GM12878 (cell line): ENCODE results near the gene ZSCAN10. TPM values are rescaled to one million over a fixed set of nuclear protein-coding genes. Genes with fewer than 3 reads are reported as not detected.

Experiments
- ATAC-seq: fragments of 200-7000 bp; cut with Tn5 transposase; 3 replicates; pipeline ENCODE4 v1.9.1; 2020; ENCODE audit warnings: mild to moderate bottlenecking, moderate library complexity
- BruUV-seq: library from RNA; stranded (reverse); fragments of 400-500 nt; replicated peaks from 2 replicates; lab custom pipeline; 2021; lab: Mats Ljungman, UMichigan
- CTCF ChIA-PET: fragments of 300-600 bp; sonication (Branson Sonifier 250); formaldehyde crosslinking; extraction: SDS; loops from one replicate; lab custom pipeline; 2021; ENCODE audit warnings: inconsistent platforms; lab: Yijun Ruan, JAX
- POLR2A ChIA-PET: fragments of 350-600 bp; formaldehyde crosslinking; extraction: SDS; loops from one replicate; lab custom pipeline; 2021; ENCODE audit warnings: inconsistent platforms; lab: Charles Lee
- RAD21 ChIA-PET: fragments of 300-600 bp; sonication (Branson Sonifier 250); formaldehyde crosslinking; loops from one replicate; lab custom pipeline; 2023; ENCODE audit warnings: antibody characterized with exemption; ENCODE audit not compliant: unreplicated experiment; lab: Charles Lee
- SMC1A ChIA-PET: fragments of 300-600 bp; sonication (Branson Sonifier 250); formaldehyde crosslinking; loops from one replicate; lab custom pipeline; 2023; ENCODE audit not compliant: unreplicated experiment, uncharacterized antibody; lab: Charles Lee
- DNase-seq: peaks from one replicate; pipeline ENCODE4 v3.0.0-alpha.2; 2011; ENCODE audit warnings: low read depth, low spot score
- FAIRE-seq: peaks from 3 replicates; lab custom pipeline; 2011; peaks lifted over from hg19 to GRCh38; lab: Jason Lieb, UNC
- H2AFZ ChIP-seq: 2 replicates; pipeline ENCODE4 v1.6.0; 2011; ENCODE audit warnings: low read depth, low read length, control low read depth; ENCODE audit not compliant: control insufficient read depth
- H3K27ac ChIP-seq: 2 replicates; pipeline ENCODE4 v1.5.1; 2011; ENCODE audit warnings: control low read depth; ENCODE audit not compliant: control insufficient read depth, insufficient read depth
- H3K27me3 ChIP-seq, 2 experiments: replicated peaks in 1 of 2; 2 replicates each; pipeline versions ENCODE4 v1.6.0 to v1.6.1; 2011; ENCODE audit warnings: low read length in 1 of 2; ENCODE audit not compliant: control insufficient read depth in 2 of 2, insufficient read depth in 2 of 2
- H3K36me3 ChIP-seq, 2 experiments: 2 replicates each; pipeline ENCODE4 v1.5.1; 2011; ENCODE audit warnings: low read length in 1 of 2; ENCODE audit not compliant: control insufficient read depth in 2 of 2, insufficient read depth in 2 of 2
- H3K4me1 ChIP-seq: 2 replicates; pipeline ENCODE4 v1.6.1; 2011; ENCODE audit warnings: mild to moderate bottlenecking, low read length, moderate library complexity, mixed read lengths; ENCODE audit not compliant: control insufficient read depth, insufficient read depth
- H3K4me2 ChIP-seq: 2 replicates; pipeline ENCODE4 v1.6.0; 2011; ENCODE audit warnings: control low read depth; ENCODE audit not compliant: control insufficient read depth, insufficient read depth
- H3K4me3 ChIP-seq: fragments of 200-600 bp; sonication (generic); 2 replicates; pipeline ENCODE4 v1.5.1; 2016
- H3K79me2 ChIP-seq: 2 replicates; pipeline ENCODE4 v1.6.0; 2011; ENCODE audit warnings: low read length; ENCODE audit not compliant: control insufficient read depth, insufficient read depth
- H3K9ac ChIP-seq: 2 replicates; pipeline ENCODE4 v1.8.0; 2011; ENCODE audit warnings: low read length, control low read depth, mixed read lengths; ENCODE audit not compliant: control insufficient read depth, insufficient read depth
- H3K9me3 ChIP-seq: replicated peaks from 3 replicates; pipeline ENCODE4 v1.5.1; 2011; ENCODE audit warnings: mild to moderate bottlenecking, low read length; ENCODE audit not compliant: control insufficient read depth, insufficient read depth
- H4K20me1 ChIP-seq: 2 replicates; pipeline ENCODE4 v1.6.0; 2011; ENCODE audit not compliant: control insufficient read depth, insufficient read depth
- BACH1 ChIP-seq: fragments of 450-650 bp; IDR thresholded peaks from 2 replicates; pipeline ENCODE4 v1.6.1; 2017; ENCODE audit warnings: mild to moderate bottlenecking, borderline replicate concordance
- E2F8 ChIP-seq: fragments of 450-650 bp; IDR thresholded peaks from 2 replicates; pipeline ENCODE4 v1.6.1; 2018; ENCODE audit warnings: mild to moderate bottlenecking, low read depth, moderate library complexity; ENCODE audit not compliant: partially characterized antibody
- HDAC6 ChIP-seq: fragments of 200-600 bp; sonication (generic); IDR thresholded peaks from one replicate; pipeline ENCODE4 v1.8.0; 2017; ENCODE audit warnings: antibody characterized with exemption; ENCODE audit not compliant: unreplicated experiment
- KLF5 ChIP-seq: fragments of 450-650 bp; IDR thresholded peaks from 2 replicates; pipeline ENCODE4 v1.6.1; 2014; ENCODE audit warnings: mild to moderate bottlenecking; ENCODE audit not compliant: partially characterized antibody
- MTA2 ChIP-seq: fragments of 450-650 bp; IDR thresholded peaks from 2 replicates; pipeline ENCODE4 v1.6.1; 2016; ENCODE audit warnings: low read depth, mild to moderate bottlenecking, moderate library complexity
- NR2C1 ChIP-seq: fragments of 450-650 bp; IDR thresholded peaks from 2 replicates; pipeline ENCODE4 v1.6.1; 2017; ENCODE audit warnings: antibody characterized with exemption, mild to moderate bottlenecking, moderate library complexity
- NR2C2 ChIP-seq: IDR thresholded peaks from 2 replicates; pipeline ENCODE4 v1.6.1; 2011; ENCODE audit warnings: borderline replicate concordance, low read depth; ENCODE audit not compliant: control insufficient read depth, insufficient read length
- PAX5 ChIP-seq: IDR thresholded peaks from 2 replicates; pipeline ENCODE4 v1.6.1; 2011; ENCODE audit warnings: low read depth, low read length, borderline replicate concordance
- RAD21 ChIP-seq: IDR thresholded peaks from 2 replicates; pipeline ENCODE4 v1.6.1; 2011; ENCODE audit warnings: mild to moderate bottlenecking, low read depth, low read length, moderate library complexity; ENCODE audit not compliant: insufficient read depth
- SKIL ChIP-seq: fragments of 450-650 bp; IDR thresholded peaks from 2 replicates; pipeline ENCODE4 v1.6.1; 2017; ENCODE audit warnings: mild to moderate bottlenecking, low read depth, inconsistent platforms; ENCODE audit not compliant: poor library complexity, severe bottlenecking
- SUPT20H ChIP-seq: IDR thresholded peaks from 2 replicates; pipeline ENCODE4 v1.6.1; 2011; ENCODE audit warnings: low read depth, mild to moderate bottlenecking, low read length, moderate library complexity, borderline replicate concordance; ENCODE audit not compliant: control insufficient read depth
- TARDBP ChIP-seq: IDR thresholded peaks from 2 replicates; pipeline ENCODE4 v1.6.1; 2016; ENCODE audit warnings: borderline replicate concordance
- ZBED1 ChIP-seq: IDR thresholded peaks from 2 replicates; pipeline ENCODE4 v1.6.1; 2016; ENCODE audit warnings: borderline replicate concordance
- ZNF207 ChIP-seq: fragments of 450-650 bp; IDR thresholded peaks from 2 replicates; pipeline ENCODE4 v1.6.1; 2014; ENCODE audit warnings: antibody characterized with exemption, mild to moderate bottlenecking, borderline replicate concordance
- ZNF217 ChIP-seq: fragments of 450-650 bp; IDR thresholded peaks from 2 replicates; pipeline ENCODE4 v1.6.1; 2017; ENCODE audit warnings: antibody characterized with exemption, mild to moderate bottlenecking
- WGBS: methylation state at CpG from one replicate; pipeline ENCODE4 v1.1.6; 2016; ENCODE audit warnings: low lambda C conversion rate; ENCODE audit not compliant: insufficient replicate concordance, insufficient coverage; ENCODE audit errors: missing lambda C conversion rate; 5-methylcytosine and 5-hydroxymethylcytosine counted together
- in situ Hi-C: fragments of 300-500 bp; cut with MboI; formaldehyde crosslinking; loops from 9 replicates; pipeline ENCODE4 v1.14.3; 2018; ENCODE audit warnings: mixed read lengths
- intact Hi-C: fragments of 100-400 bp; cut with micrococcal nuclease; formaldehyde crosslinking; loops from one replicate; pipeline ENCODE4 v1.14.2; 2022; ENCODE audit not compliant: unreplicated experiment
- polyA plus RNA-seq, 11 experiments: library from polyadenylated mRNA; depleted of rRNA in 4 of 11; unstranded in 6 of 11; stranded (reverse) in 5 of 11; fragments of >200 nt; fragmentation: Nextera tagmentation in 4 of 11; fragmentation: Illumina TruSeq in 1 of 11; extraction: Ambion mirVana in 4 of 11; extraction: Trizol in 1 of 11; gene quantifications; 1 replicate in 1 of 11; 2 replicates in 10 of 11; pipeline versions ENCODE4 v1.2.1 to v1.2.3, GENCODE V29; 2011 to 2016; ENCODE audit warnings: inconsistent platforms in 2 of 11, missing spikeins in 2 of 11, low read depth in 1 of 11
- total RNA-seq, 4 experiments: library from RNA; depleted of rRNA in 3 of 4; stranded (reverse); fragments of >200 nt in 3 of 4; fragmentation: Illumina TruSeq in 1 of 4; extraction: Trizol in 1 of 4; gene quantifications; 2 replicates each; pipeline versions ENCODE4 v1.2.1 to v1.2.3, GENCODE V29; 2013 to 2021

The ZSCAN10 gene
- total and polyA plus RNA-seq, 10 of the 15 experiments (the other 5 are each of a cell fraction or from before 2014, with no cell fraction given): 0.06 to 0.33 TPM; not detected in 8

GRCh38 chr16:3051494-3051893 is 47.6 kb downstream of the ZSCAN10 start:
- BruUV-seq: no TSS peak

More at GRCh38 chr16:3051494-3051893, 47.6 kb downstream of the ZSCAN10 start:
- FAIRE-seq (no peak), ATAC-seq (no peak), DNase-seq (no peak)
- TF ChIP-seq TARDBP (no peak), ZNF207 (no peak), SKIL (no peak), KLF5 (no peak), ZBED1 (no peak), BACH1 (no peak), SUPT20H (no peak), RAD21 (no peak), MTA2 (no peak), NR2C1 (no peak), ZNF217 (no peak), NR2C2 (no peak), PAX5 (no peak), E2F8 (no peak), HDAC6 (no peak)
- no peak overlapping the region for H2AFZ ChIP-seq
- 61% methylated on average over 9 of the region's 9 CpGs for WGBS
- H3K4me3 ChIP-seq: no peak overlapping the region
- no peaks in the 10 kb centered on the region for H3K36me3 ChIP-seq
- ChIA-PET CTCF (interaction anchor here (0.6 to 5.6 kb wide), 3 partner anchors 20 to 350 kb away, joined by 3 to 28 read pairs (median 5); no protein-coding TSS in a partner anchor), POLR2A (interaction anchor here (0.8 kb wide), 1 partner anchor 20 kb away, joined by 3 read pairs; no protein-coding TSS in a partner anchor), RAD21 (no interaction called here), SMC1A (no interaction called here)
- no peak overlapping the region for H3K4me2 ChIP-seq
- intact Hi-C loops (no loop called here), in situ Hi-C loops (no loop called here)
- H3K9me3 ChIP-seq: no peaks in the 10 kb centered on the region
- peaks cover 8% of the 10 kb centered on the region for H3K4me1 ChIP-seq
- H3K27ac ChIP-seq: no peak overlapping the region
- H3K79me2 ChIP-seq: no peaks in the 10 kb centered on the region
- no peaks in the 10 kb centered on the region; a peak in 2 of 4 replicates for H3K27me3 ChIP-seq
- no peaks in the 10 kb centered on the region for H4K20me1 ChIP-seq
- no peak overlapping the region for H3K9ac ChIP-seq
